Limb (tissue), 2 donors: Measurements from ENCODE around the gene VWA8.

ENCODE experiments used
- DNase-seq, 2 donors: peaks; one replicate each; pipeline ENCODE4 v3.0.0-alpha.2; 2016; ENCODE audit errors: extremely low spot score in 2 of 2

The VWA8 gene

GRCh38 chr13:41533266-41534052 lies 427.4 kb downstream of the VWA8 start:
- no peak for DNase-seq

DNA sequence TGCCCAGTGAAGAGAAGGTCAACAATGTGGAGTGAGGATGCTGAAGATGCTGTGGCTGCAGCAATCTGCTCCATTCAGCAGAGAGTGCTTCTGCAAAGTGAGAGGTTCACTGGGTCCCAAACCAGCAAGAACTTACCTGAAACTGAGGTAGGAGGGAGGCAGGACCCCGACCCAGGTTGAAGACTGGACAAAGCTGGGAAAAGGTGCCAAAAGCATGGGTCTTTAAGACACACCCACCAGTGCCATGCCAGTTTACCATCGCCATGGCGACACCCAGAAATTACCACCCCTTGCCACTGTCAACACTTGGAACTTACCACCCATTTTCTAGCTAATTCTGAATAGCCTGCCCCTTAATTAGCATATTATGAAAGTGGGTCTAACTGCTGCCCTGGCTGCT lies 432.9 kb downstream of the VWA8 start:
- DNase-seq = no peak

DNA sequence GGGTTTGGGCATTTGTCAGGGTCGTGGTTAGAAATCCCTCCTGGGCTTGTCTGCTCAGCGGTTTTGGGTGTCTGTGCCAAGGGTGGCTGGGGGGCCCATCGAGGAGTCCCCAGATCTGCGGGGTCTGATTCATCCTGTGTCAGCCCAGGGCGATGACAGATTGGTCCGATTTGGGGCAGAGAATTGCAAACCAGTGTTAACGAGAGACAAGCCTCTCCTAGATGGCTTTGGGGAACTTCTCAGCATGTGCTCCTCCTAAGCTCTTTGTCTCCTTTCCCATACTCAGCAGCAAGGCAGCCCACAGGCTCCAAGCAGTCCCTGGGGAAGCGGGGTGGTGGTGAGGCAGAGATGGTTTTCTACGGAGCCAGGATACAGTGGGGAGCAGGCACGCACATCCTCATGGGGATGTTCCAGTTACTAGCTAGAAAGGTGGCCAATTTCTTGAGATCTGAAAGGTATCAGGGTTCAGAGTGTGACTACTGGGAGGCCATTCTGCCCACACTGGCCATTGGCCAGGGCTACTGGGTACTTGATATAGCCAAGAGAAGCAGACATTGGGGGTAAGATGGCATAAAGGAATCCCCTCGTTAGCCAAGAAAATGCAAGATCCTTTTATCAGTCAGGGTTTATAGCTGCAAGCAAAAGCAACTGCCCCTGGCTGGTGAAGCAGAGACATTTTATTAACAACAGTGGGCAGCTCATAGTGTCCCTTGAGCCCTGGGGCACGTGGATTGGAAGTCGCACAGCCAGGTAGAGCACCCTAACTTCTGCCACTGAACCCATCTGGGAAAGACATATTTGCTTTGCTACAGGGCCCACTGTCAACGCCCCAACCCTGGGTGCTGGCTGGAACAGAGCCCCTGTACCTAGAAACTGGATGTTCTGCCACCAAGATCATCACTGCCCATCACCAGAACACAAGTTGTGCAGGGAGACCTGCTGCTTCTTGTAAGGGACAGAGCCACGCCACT lies 440.0 kb downstream of the VWA8 start:
- no peak for DNase-seq

DNA sequence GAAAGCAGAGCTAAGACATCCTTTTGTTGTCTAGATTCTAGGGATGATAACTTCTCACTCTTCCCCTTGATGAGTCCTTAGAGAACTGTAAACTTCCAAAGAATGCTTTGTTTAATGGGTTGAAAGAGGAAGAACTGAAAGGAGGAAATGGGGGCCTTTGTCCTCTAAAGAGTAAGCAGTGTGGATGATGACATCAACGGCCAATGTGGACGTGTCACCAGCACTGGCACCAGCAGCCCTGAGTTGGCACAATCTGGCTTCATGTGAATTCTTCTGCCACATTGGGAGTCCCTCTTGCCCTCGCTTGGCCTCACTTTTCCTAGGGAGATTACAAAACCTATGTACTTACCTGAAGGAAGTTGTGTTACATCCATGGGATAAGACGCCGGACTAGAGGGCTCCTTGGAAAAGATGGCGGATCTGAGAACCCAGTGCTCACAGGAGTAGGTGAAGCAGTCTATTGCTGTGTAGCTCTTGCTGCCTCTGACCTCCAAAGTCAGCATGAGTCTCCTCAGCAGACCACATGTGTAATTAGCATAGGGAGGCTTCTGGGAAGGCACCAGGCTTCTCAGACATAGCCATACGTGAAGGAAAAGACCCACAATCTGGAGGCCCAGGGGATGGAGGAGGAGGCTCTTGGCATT lies 440.8 kb downstream of the VWA8 start:
- no peak for DNase-seq
